LNCaP clone FGC (cell line): ENCODE measurements around the gene EXOSC2.

ENCODE experiments used
- DNase-seq: peaks from one replicate; pipeline ENCODE4 v3.0.0-alpha.2; 2011; ENCODE audit warnings: low read depth
- H3K4me3 ChIP-seq: 2 replicates; pipeline ENCODE4 v1.5.1; 2011; ENCODE audit warnings: mild to moderate bottlenecking, low read depth, low read length, control low read depth
- CTCF ChIP-seq: IDR thresholded peaks from 2 replicates; pipeline ENCODE4 v1.5.1; 2012; ENCODE audit warnings: mild to moderate bottlenecking; ENCODE audit not compliant: control insufficient read depth, insufficient read depth; ENCODE audit errors: extremely low read depth

The EXOSC2 gene

GRCh38 chr9:130688072-130688471, 5.5 kb upstream of the EXOSC2 start:
- no peak for TF ChIP-seq CTCF
- DNase-seq, result no peak
- no peak overlapping the region for H3K4me3 ChIP-seq

- peak overlapping the region; percentile 57 for H3K4me3 ChIP-seq
- no peak for DNase-seq
- TF ChIP-seq CTCF, result no peak
These were observed 4.0 kb upstream of the EXOSC2 start for GRCh38 chr9:130689572-130689936.

GRCh38 chr9:130689937-130690700, 3.5 kb upstream of the EXOSC2 start:
- H3K4me3 ChIP-seq, result peak overlapping the region; percentile 57
- peak; percentile 99 for DNase-seq
- TF ChIP-seq CTCF, result no peak

GRCh38 chr9:130692321-130692720, 1.3 kb upstream of the EXOSC2 start:
- no peak overlapping the region for H3K4me3 ChIP-seq
- no peak for TF ChIP-seq CTCF
- DNase-seq, result no peak

- TF ChIP-seq CTCF, result no peak
- H3K4me3 ChIP-seq, result peak overlapping the region; percentile 99
These were observed 517 bp upstream of the EXOSC2 start for GRCh38 chr9:130693101-130693425.

GRCh38 chr9:130694205-130694604, 625 bp downstream of the EXOSC2 start:
- no peak for DNase-seq
- TF ChIP-seq CTCF, result no peak
- peak overlapping the region; percentile 99 for H3K4me3 ChIP-seq

More at GRCh38 chr9:130693101-130693425, 517 bp upstream of the EXOSC2 start:
- DNase-seq, result no peak

- TF ChIP-seq CTCF, result no peak
- no peak for DNase-seq
- H3K4me3 ChIP-seq, result no peak overlapping the region
These were observed 2.6 kb downstream of the EXOSC2 start for GRCh38 chr9:130696139-130696650.
